Prostate gland (tissue), 2 donors: Measurements from ENCODE around the gene ADM2. TPM values are rescaled to one million over a fixed set of nuclear protein-coding genes. Genes with fewer than 3 reads are reported as not detected.

Source experiments
- DNase-seq: peaks from one replicate; pipeline ENCODE4 v3.0.0-alpha.2; 2019; ENCODE audit warnings: low spot score
- H3K27ac ChIP-seq, 2 donors: fragments of 200-600 bp; sonication (generic); 2 replicates each; pipeline ENCODE4 v1.5.1; 2017 to 2019
- H3K27me3 ChIP-seq: fragments of 200-600 bp; sonication (generic); replicated peaks from 2 replicates; pipeline ENCODE4 v1.5.1; 2019; ENCODE audit not compliant: insufficient read depth
- H3K36me3 ChIP-seq, 2 donors: fragments of 200-600 bp; sonication (generic); 1 replicate in 1 of 2; 2 replicates in 1 of 2; pipeline versions ENCODE4 v1.5.1 to v1.8.1; 2017 to 2019
- H3K4me1 ChIP-seq: fragments of 200-600 bp; sonication (generic); replicated peaks from 2 replicates; pipeline ENCODE4 v1.5.1; 2019
- H3K4me3 ChIP-seq, 2 donors: fragments of 200-600 bp; sonication (generic); 2 replicates each; pipeline ENCODE4 v1.5.1; 2017 to 2019
- H3K9me3 ChIP-seq: fragments of 200-600 bp; sonication (generic); 2 replicates; pipeline ENCODE4 v1.5.1; 2017
- POLR2A ChIP-seq: fragments of 450-650 bp; IDR thresholded peaks from one replicate; pipeline ENCODE4 v1.6.1; 2016; ENCODE audit warnings: antibody characterized with exemption, mild to moderate bottlenecking
- POLR2AphosphoS5 ChIP-seq: sonication (generic); formaldehyde crosslinking; IDR thresholded peaks from one replicate; pipeline ENCODE4 v1.6.1; 2017; ENCODE audit warnings: antibody characterized with exemption
- WGBS: methylation state at CpG from one replicate; pipeline ENCODE4 v1.1.5; 2018; 5-methylcytosine and 5-hydroxymethylcytosine counted together
- intact Hi-C: fragments of 100-400 bp; cut with DNase I; formaldehyde crosslinking; loops from one replicate; pipeline ENCODE4 v1.14.2; 2022
- total RNA-seq, 2 donors: library from RNA; depleted of rRNA; stranded (reverse); fragments of >200 nt; gene quantifications; one replicate each; pipeline ENCODE4 v1.1.0, GENCODE V29; 2016
- TF ChIP-seq, protein P1 (sequence below), 4 experiments: fragments of 200-600 bp in 2 of 4; fragments of 450-650 bp in 2 of 4; sonication (generic) in 2 of 4; IDR thresholded peaks; 1 replicate in 3 of 4; 2 replicates in 1 of 4; pipeline ENCODE4 v1.5.1; 2016 to 2019; ENCODE audit warnings: antibody characterized with exemption in 4 of 4, mild to moderate bottlenecking in 2 of 4, moderate library complexity in 2 of 4

Gene ADM2
- total RNA-seq, 2 donors from 2014 or later: 7.3 to 7.9 TPM

DNA sequence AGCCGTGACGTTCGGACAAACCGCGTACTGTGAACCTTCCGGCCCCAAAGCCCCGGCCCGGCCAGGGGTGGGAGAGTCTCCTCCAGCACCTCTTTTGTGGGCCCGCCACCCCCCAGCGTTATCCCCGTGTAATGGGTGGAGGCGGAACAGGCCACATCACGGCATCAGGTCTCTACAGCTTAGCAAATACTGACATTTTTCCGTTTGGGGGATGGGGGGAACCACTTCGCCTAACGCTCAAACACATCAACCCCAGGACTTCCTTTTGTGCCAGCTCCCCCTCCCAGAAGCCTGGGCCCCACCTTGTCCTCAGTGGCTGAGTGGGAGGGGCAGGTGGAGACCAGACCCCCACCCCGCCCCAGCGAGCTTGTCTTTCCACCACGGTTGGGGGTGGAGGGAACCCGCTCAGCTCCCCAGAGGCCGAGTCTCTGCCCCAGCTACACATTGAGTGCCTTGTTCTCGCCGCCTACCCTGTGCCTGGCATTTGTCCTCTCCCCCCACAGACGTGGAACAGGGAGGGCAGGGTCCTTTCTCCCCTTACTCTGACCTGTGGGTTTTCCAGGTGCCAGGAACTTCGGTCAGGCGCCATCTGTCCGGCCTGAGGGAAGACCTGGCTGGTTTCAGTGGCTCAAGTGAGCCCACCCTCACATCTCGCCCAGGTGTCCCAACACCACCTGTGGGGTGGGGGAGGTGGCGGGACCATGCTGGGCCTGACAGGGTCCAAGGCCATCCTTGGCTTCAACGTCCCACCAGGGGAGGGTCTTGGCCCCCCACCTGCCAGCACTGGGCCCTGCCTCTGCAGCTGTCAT lies 36.1 kb upstream of the ADM2 start:
- no peaks in the 10 kb centered on the region for H3K27me3 ChIP-seq
- H3K4me1 ChIP-seq: peaks cover 2% of the 10 kb centered on the region
- H3K36me3 ChIP-seq: peaks cover 0 to 14% of the 10 kb centered on the region in 2 donors
- no peak for DNase-seq
- TF ChIP-seq POLR2A: no peak
- TF ChIP-seq POLR2AphosphoS5: no peak
- TF ChIP-seq, protein P1, sequence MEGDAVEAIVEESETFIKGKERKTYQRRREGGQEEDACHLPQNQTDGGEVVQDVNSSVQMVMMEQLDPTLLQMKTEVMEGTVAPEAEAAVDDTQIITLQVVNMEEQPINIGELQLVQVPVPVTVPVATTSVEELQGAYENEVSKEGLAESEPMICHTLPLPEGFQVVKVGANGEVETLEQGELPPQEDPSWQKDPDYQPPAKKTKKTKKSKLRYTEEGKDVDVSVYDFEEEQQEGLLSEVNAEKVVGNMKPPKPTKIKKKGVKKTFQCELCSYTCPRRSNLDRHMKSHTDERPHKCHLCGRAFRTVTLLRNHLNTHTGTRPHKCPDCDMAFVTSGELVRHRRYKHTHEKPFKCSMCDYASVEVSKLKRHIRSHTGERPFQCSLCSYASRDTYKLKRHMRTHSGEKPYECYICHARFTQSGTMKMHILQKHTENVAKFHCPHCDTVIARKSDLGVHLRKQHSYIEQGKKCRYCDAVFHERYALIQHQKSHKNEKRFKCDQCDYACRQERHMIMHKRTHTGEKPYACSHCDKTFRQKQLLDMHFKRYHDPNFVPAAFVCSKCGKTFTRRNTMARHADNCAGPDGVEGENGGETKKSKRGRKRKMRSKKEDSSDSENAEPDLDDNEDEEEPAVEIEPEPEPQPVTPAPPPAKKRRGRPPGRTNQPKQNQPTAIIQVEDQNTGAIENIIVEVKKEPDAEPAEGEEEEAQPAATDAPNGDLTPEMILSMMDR (IDR thresholded peaks at IDR 0.05): no peak
- no peak overlapping the region for H3K4me3 ChIP-seq
- no peaks in the 10 kb centered on the region for H3K9me3 ChIP-seq
- H3K27ac ChIP-seq: no peak overlapping the region
- intact Hi-C loops: no loop called here
- 62% methylated on average over 30 of the region's 30 CpGs for WGBS

DNA sequence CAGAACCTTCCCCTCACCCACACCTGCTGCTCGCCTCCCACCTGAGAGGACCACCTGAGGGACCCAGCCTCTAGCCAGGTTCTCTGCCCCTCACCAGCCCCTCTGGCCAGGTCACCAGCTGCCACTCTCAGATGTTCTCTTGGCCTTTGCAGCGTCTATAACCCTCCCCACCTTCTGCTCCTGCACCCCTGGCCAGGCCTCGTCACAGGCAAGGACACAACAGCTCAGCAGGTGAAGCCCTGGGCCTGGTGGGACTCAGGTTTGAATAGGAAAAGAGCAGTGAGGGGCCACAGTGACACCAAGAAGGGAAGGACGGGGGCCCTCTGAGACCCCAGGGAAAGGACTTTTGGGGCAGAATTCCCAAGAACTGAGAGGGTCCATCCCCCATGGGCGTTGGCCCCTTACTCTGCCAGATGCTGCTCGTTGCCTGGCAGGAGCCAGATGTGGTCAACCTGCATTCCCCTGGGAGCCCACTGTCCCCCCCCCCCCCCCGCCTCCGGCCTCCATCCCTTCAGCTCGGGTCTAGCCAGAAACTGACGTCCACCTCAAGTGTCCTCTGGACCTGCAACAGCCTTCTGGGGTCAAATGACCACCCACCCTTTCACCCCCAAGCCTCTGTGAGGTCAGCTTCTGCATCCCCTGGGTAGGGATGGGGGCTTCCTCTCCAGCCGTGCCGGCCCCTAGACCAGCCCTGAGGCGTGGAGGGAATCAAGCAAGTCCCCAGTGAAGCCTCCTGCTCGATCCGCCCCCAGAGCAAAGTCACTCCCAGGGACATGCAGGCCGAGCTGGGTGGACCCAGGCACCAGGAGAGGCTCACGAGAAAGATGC lies 35.2 kb upstream of the ADM2 start:
- H3K4me3 ChIP-seq: no peak overlapping the region
- no peaks in the 10 kb centered on the region for H3K9me3 ChIP-seq
- TF ChIP-seq, protein P1 (IDR thresholded peaks at IDR 0.05): no peak
- no peak for TF ChIP-seq POLR2AphosphoS5
- no peak for TF ChIP-seq POLR2A
- intact Hi-C loops: no loop called here
- peaks cover 2% of the 10 kb centered on the region for H3K4me1 ChIP-seq
- 83% methylated on average over 17 of the region's 17 CpGs for WGBS
- no peak for DNase-seq
- peak overlapping the region in 1 of 2 donors; percentile 57 for H3K27ac ChIP-seq
- peaks cover 0 to 7% of the 10 kb centered on the region in 2 donors for H3K36me3 ChIP-seq
- H3K27me3 ChIP-seq: no peaks in the 10 kb centered on the region

DNA sequence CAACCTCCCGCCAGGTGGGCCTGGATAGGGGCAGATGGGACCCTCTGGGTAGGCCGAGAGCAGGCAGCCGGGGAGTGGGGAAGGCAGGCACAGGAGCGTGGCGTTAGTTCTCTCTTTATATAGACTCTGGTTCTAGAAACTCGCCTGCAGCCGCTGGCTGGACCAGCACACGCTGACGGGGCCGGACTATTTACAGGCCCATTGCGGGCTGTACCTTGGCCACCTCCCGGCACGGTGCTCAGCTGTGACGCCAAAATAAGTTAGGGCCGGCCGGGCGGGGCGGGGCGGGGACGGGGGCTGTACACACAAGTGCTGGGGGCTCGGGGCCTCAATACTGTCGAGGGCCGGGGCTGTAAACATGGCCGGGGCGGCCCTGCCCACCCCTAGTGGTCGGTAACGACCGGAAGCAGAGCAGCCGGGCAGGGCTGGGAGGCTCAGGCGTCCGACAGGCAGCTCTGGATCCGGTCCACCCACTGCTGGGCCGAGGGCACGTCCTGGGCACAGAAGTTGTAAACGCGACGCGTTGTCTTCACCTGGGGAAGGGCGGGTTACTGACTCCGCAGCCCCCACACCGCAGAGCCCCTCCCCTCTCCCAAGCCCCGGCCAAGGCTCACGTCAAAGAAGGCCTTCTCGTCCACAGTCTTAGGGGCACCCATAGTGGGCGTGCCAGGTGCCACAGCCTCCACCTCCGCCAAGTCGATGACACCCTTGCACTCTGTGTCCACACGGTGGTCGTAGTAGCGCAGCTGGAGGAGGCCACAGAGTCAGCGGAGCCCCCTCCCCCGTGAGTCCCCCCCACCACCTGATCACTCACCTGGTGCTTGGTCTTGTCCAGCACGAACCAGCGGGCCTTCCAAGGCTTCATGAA lies 34.4 kb upstream of the ADM2 start:
- Histone ChIP-seq H3K9me3 (no peaks in the 10 kb centered on the region), H3K27ac (peak overlapping the region in 1 of 2 donors; percentile 57), H3K4me3 (no peak overlapping the region), H3K27me3 (no peaks in the 10 kb centered on the region), H3K4me1 (peaks cover 2% of the 10 kb centered on the region), H3K36me3 (peaks cover 0 to 7% of the 10 kb centered on the region in 2 donors)
- 71% methylated on average over 51 of the region's 54 CpGs for WGBS
- DNase-seq: no peak
- TF ChIP-seq POLR2AphosphoS5 (no peak), POLR2A (no peak)
- TF ChIP-seq, protein P1 (IDR thresholded peaks at IDR 0.05): no peak
- intact Hi-C loops: no loop called here

DNA sequence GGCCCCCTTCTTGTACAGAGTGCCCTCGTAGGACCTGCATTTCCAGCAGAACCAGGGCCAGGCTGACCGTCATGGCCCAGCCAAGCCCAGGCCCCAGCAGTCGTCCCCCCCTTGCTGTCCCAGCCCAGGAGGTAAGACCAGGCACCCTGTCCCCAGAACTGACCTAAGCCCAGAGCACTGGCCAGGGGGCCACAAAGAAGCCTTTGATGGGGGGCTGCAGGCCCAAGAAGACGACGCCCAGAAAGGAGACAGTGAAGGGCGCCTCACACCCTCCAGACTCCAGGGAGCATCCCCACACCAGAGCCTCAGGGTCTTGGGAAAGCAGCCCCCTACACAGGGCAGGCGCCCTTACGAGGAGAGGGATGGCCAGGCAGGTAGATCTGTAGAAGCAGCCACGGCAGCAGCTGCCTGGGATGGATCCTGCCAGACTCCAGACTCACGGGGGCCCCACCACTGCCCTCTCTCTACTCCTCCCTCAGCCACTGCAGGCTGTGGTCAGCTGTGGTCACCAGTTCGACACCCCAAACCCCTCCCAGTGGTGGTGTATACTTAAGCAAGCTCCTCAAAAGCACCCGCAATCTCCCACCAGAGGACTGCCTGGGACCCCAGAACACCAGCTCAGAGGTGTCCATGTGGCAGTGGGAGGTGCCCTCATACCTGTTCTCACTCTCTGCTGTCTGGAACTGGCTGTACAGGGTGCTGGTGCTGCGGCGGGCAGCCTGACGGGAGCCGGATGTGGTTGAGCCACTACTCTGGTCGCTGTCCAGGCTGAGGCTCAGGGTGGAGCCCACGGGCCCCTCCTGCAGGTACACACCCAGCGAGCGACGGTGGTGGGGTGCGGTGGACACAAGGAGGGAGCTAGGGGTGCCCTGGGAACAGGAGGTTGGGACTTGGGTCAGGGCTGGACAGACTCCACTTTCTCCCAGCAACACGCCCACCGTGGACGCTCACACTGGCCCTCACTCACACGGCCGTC lies 33.5 kb upstream of the ADM2 start:
- Histone ChIP-seq H3K4me3 (no peak overlapping the region), H3K27ac (peak overlapping the region in 1 of 2 donors; percentile 57), H3K4me1 (peaks cover 2% of the 10 kb centered on the region), H3K27me3 (no peaks in the 10 kb centered on the region), H3K36me3 (peaks cover 0 to 7% of the 10 kb centered on the region in 2 donors), H3K9me3 (no peaks in the 10 kb centered on the region)
- WGBS: 84% methylated on average over 24 of the region's 27 CpGs
- TF ChIP-seq, protein P1 (IDR thresholded peaks at IDR 0.05): no peak
- TF ChIP-seq POLR2A (no peak), POLR2AphosphoS5 (peak; percentile 8)
- no peak for DNase-seq
- intact Hi-C loops: no loop called here
